ENCODE results near the gene APH1B.

The APH1B gene

GRCh38 chr15:63353887-63354286 is 76.5 kb downstream of the APH1B start:
- DNase-seq (ENCODE audit: low read depth) = no peak

GRCh38 chr15:63354821-63355650 is 77.6 kb downstream of the APH1B start:
- no peak for DNase-seq (ENCODE audit: low read depth)

DNA sequence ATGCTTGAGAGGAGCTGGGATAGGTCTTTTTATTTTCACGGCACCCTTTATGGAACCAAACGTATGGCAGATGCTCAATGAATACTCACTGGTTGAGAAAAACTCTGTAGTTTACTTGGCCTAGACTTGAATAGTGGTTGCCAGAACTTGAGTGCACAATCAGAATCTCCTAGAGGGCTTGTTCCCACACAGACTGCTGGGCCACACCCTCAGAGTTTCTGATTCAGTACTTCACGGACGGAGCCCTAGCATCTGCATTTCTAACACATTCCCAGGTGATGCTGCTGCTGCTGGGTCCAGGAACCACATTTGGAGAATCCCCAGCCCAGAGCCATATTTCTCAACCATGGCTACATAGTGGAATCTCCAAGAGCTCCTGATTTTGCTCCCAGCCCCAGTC is 79.7 kb downstream of the APH1B start:
- no peak for DNase-seq (ENCODE audit: low read depth)

DNA sequence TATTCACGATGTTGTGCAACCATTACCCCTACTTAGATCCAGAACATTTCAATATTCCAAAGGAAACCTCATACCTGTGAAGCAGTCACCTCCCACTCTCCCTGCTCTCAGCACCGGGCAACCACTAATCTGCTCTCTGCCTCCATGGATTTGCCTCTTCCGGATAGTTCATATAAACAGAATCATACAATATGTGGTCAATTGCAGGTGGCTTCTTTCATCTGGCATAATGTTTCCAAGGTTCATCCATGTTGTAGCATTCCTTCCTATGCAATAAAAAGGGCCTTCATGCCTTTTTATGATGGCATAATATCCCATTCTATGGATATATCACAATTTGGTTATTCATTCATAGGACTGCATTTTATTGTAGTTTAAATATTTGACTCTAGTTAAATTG is 80.3 kb downstream of the APH1B start:
- no peak for DNase-seq (ENCODE audit: low read depth)

DNA sequence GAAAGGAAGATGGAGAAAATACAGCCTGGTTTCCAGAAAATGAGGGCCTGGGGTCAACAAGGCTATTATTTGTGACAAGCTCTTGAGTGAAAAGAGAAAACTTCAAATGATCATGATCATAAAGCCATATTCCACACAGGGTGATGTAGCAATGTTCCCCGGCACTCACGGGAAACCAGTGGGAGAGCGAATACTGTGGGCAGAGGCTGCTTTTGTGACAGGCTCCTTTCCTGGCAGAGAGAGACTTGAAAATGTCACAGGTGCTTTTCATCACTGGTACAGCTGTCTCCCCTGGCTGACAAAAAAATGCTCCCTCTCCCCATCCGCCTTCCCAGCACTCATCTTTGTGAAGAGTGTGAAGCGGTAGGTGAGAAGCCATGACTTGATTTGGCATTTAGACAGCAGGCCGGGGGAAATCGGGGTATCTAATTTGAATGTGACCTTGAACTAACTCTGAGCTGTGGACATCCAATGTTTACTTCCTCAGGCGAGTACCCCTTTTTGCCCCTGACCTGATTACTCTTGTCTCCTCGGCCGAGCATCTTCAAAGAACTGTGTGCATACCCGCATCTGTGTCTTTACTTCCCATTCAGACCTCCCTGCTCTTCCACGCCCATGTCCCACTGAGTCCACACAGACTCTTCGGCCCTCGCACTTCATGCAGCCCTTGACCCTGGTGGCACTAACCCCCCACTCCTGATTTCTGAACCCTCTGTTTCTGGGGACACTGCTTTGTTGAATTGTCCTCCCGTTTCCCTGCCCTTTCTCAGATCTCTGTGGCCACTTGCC is 81.0 kb downstream of the APH1B start:
- DNase-seq (ENCODE audit: low read depth) = no peak

Measured in activated T-cell treated with anti-CD3 and anti-CD28 coated beads for 24 hours (primary cell).